HepG2 (cell line): ENCODE measurements around the gene KRT15. TPM values are rescaled to one million over a fixed set of nuclear protein-coding genes. Genes with fewer than 3 reads are reported as not detected.

Source experiments
- ATAC-seq: fragments of 200-7000 bp; cut with Tn5 transposase; 3 replicates; pipeline ENCODE4 v1.9.1; 2020; ENCODE audit warnings: mild to moderate bottlenecking, moderate library complexity
- BruUV-seq: library from RNA; stranded (reverse); fragments of 400-500 nt; replicated peaks from 2 replicates; lab custom pipeline; 2021; lab: Mats Ljungman, UMichigan
- CTCF ChIA-PET: fragments of 300-600 bp; formaldehyde crosslinking; extraction: SDS; loops from one replicate; lab custom pipeline; 2021; ENCODE audit warnings: low total read pairs, inconsistent platforms, low intra/inter-chr PET ratio; lab: Yijun Ruan, JAX
- POLR2A ChIA-PET: fragments of 350-600 bp; sonication (Branson Sonifier 250); formaldehyde crosslinking; loops from one replicate; lab custom pipeline; 2020; ENCODE audit warnings: antibody characterized with exemption, inconsistent platforms; lab: Yijun Ruan, JAX
- DNase-seq: peaks from one replicate; pipeline ENCODE4 v3.0.0-alpha.2; 2015; ENCODE audit warnings: low spot score
- FAIRE-seq: peaks from 3 replicates; lab custom pipeline; 2011; peaks lifted over from hg19 to GRCh38; lab: Jason Lieb, UNC
- H2AFZ ChIP-seq: one replicate; pipeline ENCODE4 v1.6.1; 2011; ENCODE audit warnings: low read length, inconsistent platforms
- H3K27ac ChIP-seq: fragments of 300-600 bp; 3 replicates; pipeline ENCODE4 v1.8.0; 2011; ENCODE audit warnings: mixed run types, mild to moderate bottlenecking, mixed read lengths, low read length, inconsistent platforms; ENCODE audit not compliant: insufficient read depth; ENCODE audit errors: extremely low read length
- H3K27me3 ChIP-seq, 2 experiments: fragments of 200-600 bp in 1 of 2; 2 replicates in 1 of 2; 3 replicates in 1 of 2; pipeline versions ENCODE4 v1.6.0 to v1.8.0; 2011; ENCODE audit warnings: low read length in 2 of 2, mild to moderate bottlenecking in 2 of 2, moderate library complexity in 2 of 2, inconsistent platforms in 1 of 2; ENCODE audit not compliant: insufficient read depth in 2 of 2, control insufficient read depth in 1 of 2
- H3K36me3 ChIP-seq, 2 experiments: fragments of 200-600 bp in 1 of 2; replicated peaks in 1 of 2; 2 replicates in 1 of 2; 3 replicates in 1 of 2; pipeline versions ENCODE4 v1.5.1 to v1.8.0; 2011; ENCODE audit warnings: low read length in 2 of 2, inconsistent platforms in 1 of 2; ENCODE audit not compliant: insufficient read depth in 2 of 2, control insufficient read depth in 1 of 2
- H3K4me1 ChIP-seq: 2 replicates; pipeline ENCODE4 v1.5.1; 2012; ENCODE audit warnings: low read length, inconsistent platforms; ENCODE audit not compliant: insufficient read depth
- H3K4me2 ChIP-seq: 2 replicates; pipeline ENCODE4 v1.6.0; 2011; ENCODE audit warnings: low read depth, low read length, inconsistent platforms
- H3K4me3 ChIP-seq, 3 experiments: fragments of 200-600 bp in 1 of 3; sonication (generic), shearing (Covaris generic) in 1 of 3; replicated peaks in 1 of 3; 2 replicates each; pipeline ENCODE4 v1.5.1; 2011 to 2016; ENCODE audit warnings: low read length in 3 of 3, inconsistent platforms in 2 of 3, low read depth in 2 of 3, mild to moderate bottlenecking in 2 of 3, control low read depth in 1 of 3, mixed read lengths in 1 of 3; ENCODE audit not compliant: insufficient read depth in 1 of 3
- H3K79me2 ChIP-seq: one replicate; pipeline ENCODE4 v1.6.1; 2011; ENCODE audit warnings: low read length, inconsistent platforms; ENCODE audit not compliant: insufficient read depth
- H3K9ac ChIP-seq: 2 replicates; pipeline ENCODE4 v1.6.0; 2011; ENCODE audit warnings: mild to moderate bottlenecking, low read depth, low read length, inconsistent platforms; ENCODE audit not compliant: insufficient read depth
- H3K9me3 ChIP-seq: 2 replicates; pipeline ENCODE4 v1.5.1; 2012; ENCODE audit warnings: mild to moderate bottlenecking, low read length
- H4K20me1 ChIP-seq: 2 replicates; pipeline ENCODE4 v1.6.0; 2011; ENCODE audit warnings: inconsistent platforms, mild to moderate bottlenecking, low read length, moderate library complexity; ENCODE audit not compliant: insufficient read depth
- AFF4 ChIP-seq: sonication (generic); formaldehyde crosslinking; IDR thresholded peaks from 2 replicates; pipeline ENCODE4 v1.4.0; 2020; ENCODE audit warnings: missing genetic modification reagents
- CBX5 ChIP-seq: sonication (generic); formaldehyde crosslinking; IDR thresholded peaks from 2 replicates; pipeline ENCODE4 v1.4.0; 2020; ENCODE audit warnings: missing genetic modification reagents, borderline replicate concordance
- MLX ChIP-seq: IDR thresholded peaks from 2 replicates; pipeline ENCODE4 v1.6.1; 2016
- MTF1 ChIP-seq: sonication (generic); formaldehyde crosslinking; IDR thresholded peaks from 2 replicates; pipeline ENCODE4 v1.5.0; 2020; ENCODE audit warnings: missing genetic modification reagents
- NFYC ChIP-seq: IDR thresholded peaks from 2 replicates; pipeline ENCODE4 v1.6.1; 2016; ENCODE audit warnings: missing genetic modification reagents, missing compliant biosample characterization
- SMAD1 ChIP-seq: sonication (generic); formaldehyde crosslinking; IDR thresholded peaks from 2 replicates; pipeline ENCODE4 v1.4.0; 2020; ENCODE audit warnings: missing genetic modification reagents, low read depth, mild to moderate bottlenecking, borderline replicate concordance
- SRSF4 ChIP-seq: fragments of 200-400 bp; formaldehyde crosslinking; IDR thresholded peaks from one replicate; pipeline ENCODE4 v1.6.1; 2018; ENCODE audit warnings: mild to moderate bottlenecking, low read depth, low read length, moderate library complexity; ENCODE audit not compliant: poor library complexity, severe bottlenecking
- YY1 ChIP-seq: IDR thresholded peaks from 2 replicates; pipeline ENCODE4 v1.6.1; 2011; ENCODE audit warnings: low read length, low read depth, moderate library complexity, mild to moderate bottlenecking; ENCODE audit not compliant: insufficient read depth, insufficient replicate concordance
- ZMAT5 ChIP-seq: sonication (generic); formaldehyde crosslinking; IDR thresholded peaks from 2 replicates; pipeline ENCODE4 v1.5.0; 2020; ENCODE audit warnings: mild to moderate bottlenecking, low read depth, missing genetic modification reagents, borderline replicate concordance
- ZNF180 ChIP-seq: sonication (generic); formaldehyde crosslinking; IDR thresholded peaks from 2 replicates; pipeline ENCODE4 v1.4.0; 2020; ENCODE audit warnings: low read depth, missing genetic modification reagents, borderline replicate concordance
- ZNF589 ChIP-seq: sonication (generic); formaldehyde crosslinking; conservative IDR thresholded peaks from 2 replicates; pipeline ENCODE4 v1.8.0; 2022; ENCODE audit warnings: mild to moderate bottlenecking, moderate library complexity, missing genetic modification reagents
- ZNF766 ChIP-seq: sonication (generic); formaldehyde crosslinking; IDR thresholded peaks from 2 replicates; pipeline ENCODE4 v1.5.0; 2020; ENCODE audit warnings: missing genetic modification reagents, borderline replicate concordance
- ZNF772 ChIP-seq: sonication (generic); formaldehyde crosslinking; IDR thresholded peaks from 2 replicates; pipeline ENCODE4 v1.5.0; 2020; ENCODE audit warnings: mild to moderate bottlenecking, missing genetic modification reagents
- WGBS: methylation state at CpG from one replicate; pipeline ENCODE4 v1.1.6; 2017; ENCODE audit warnings: low lambda C conversion rate; 5-methylcytosine and 5-hydroxymethylcytosine counted together
- in situ Hi-C: cut with HindIII; loops from 2 replicates; pipeline ENCODE4 v1.10.0; 2017; ENCODE audit warnings: low pct_unique_long_range_greater_than_20kb; ENCODE audit not compliant: extremely low pct_ligation_motif_present
- intact Hi-C: fragments of 100-400 bp; cut with micrococcal nuclease; formaldehyde crosslinking; loops from one replicate; pipeline ENCODE4 v1.10.0; 2022; ENCODE audit not compliant: unreplicated experiment
- polyA plus RNA-seq, 8 experiments: library from polyadenylated mRNA; depleted of rRNA in 3 of 8; stranded (reverse) in 7 of 8; unstranded in 1 of 8; fragments of >200 nt; fragmentation: Illumina TruSeq in 4 of 8; extraction: Trizol in 4 of 8; gene quantifications; 2 replicates each; pipeline versions ENCODE4 v1.2.1 to v1.2.3, GENCODE V29; 2011 to 2016; ENCODE audit warnings: low read depth in 4 of 8, missing spikeins in 1 of 8, mixed read lengths in 1 of 8; ENCODE audit not compliant: insufficient read depth in 1 of 8
- total RNA-seq, 5 experiments: library from RNA; depleted of rRNA; stranded (reverse); fragments of >200 nt; fragmentation: Illumina TruSeq; extraction: Trizol; gene quantifications; 2 replicates each; pipeline ENCODE4 v1.2.3, GENCODE V29; 2016; ENCODE audit warnings: low read depth in 1 of 5
- TF ChIP-seq, protein P1 (sequence below): sonication (generic); formaldehyde crosslinking; IDR thresholded peaks from 2 replicates; pipeline ENCODE4 v1.4.0; 2020; ENCODE audit warnings: low read depth, missing genetic modification reagents

Gene KRT15
- total and polyA plus RNA-seq, 2 of the 13 experiments (the other 11 are each of a cell fraction or from before 2014, with no cell fraction given), result 0.46 to 0.63 TPM

- Histone ChIP-seq H3K36me3 (no peaks in the 10 kb centered on the region), H3K4me2 (no peak overlapping the region), H3K9ac (no peak overlapping the region), H3K79me2 (no peaks in the 10 kb centered on the region), H3K27ac (no peak overlapping the region), H3K4me1 (peaks cover 22% of the 10 kb centered on the region), H3K4me3 (no peak overlapping the region), H2AFZ (no peak overlapping the region), H3K9me3 (no peaks in the 10 kb centered on the region), H4K20me1 (no peaks in the 10 kb centered on the region), H3K27me3 (peaks cover 1 to 10% of the 10 kb centered on the region in 2 experiments; a peak in 4 of 5 replicates)
- WGBS, result 54% methylated on average over 12 of the region's 14 CpGs
- CTCF ChIA-PET, result no interaction called here
- DNase-seq, result no peak
- in situ Hi-C loops, result no loop called here
- ATAC-seq, result no peak
- no peak for FAIRE-seq
- intact Hi-C loops, result no loop called here
- BruUV-seq, result no TSS peak
- POLR2A ChIA-PET, result no interaction called here
- TF ChIP-seq ZNF589 (CRISPR knock-in tag) (no peak), ZNF180 (no peak), ZNF766 (CRISPR knock-in tag) (no peak), CBX5 (no peak), ZMAT5 (CRISPR knock-in tag) (no peak), SMAD1 (CRISPR knock-in tag) (no peak), YY1 (no peak), MLX (CRISPR knock-in tag) (no peak), AFF4 (CRISPR knock-in tag) (no peak), NFYC (CRISPR knock-in tag) (no peak), MTF1 (CRISPR knock-in tag) (no peak), ZNF772 (CRISPR knock-in tag) (no peak), SRSF4 (no peak)
- TF ChIP-seq, protein P1, sequence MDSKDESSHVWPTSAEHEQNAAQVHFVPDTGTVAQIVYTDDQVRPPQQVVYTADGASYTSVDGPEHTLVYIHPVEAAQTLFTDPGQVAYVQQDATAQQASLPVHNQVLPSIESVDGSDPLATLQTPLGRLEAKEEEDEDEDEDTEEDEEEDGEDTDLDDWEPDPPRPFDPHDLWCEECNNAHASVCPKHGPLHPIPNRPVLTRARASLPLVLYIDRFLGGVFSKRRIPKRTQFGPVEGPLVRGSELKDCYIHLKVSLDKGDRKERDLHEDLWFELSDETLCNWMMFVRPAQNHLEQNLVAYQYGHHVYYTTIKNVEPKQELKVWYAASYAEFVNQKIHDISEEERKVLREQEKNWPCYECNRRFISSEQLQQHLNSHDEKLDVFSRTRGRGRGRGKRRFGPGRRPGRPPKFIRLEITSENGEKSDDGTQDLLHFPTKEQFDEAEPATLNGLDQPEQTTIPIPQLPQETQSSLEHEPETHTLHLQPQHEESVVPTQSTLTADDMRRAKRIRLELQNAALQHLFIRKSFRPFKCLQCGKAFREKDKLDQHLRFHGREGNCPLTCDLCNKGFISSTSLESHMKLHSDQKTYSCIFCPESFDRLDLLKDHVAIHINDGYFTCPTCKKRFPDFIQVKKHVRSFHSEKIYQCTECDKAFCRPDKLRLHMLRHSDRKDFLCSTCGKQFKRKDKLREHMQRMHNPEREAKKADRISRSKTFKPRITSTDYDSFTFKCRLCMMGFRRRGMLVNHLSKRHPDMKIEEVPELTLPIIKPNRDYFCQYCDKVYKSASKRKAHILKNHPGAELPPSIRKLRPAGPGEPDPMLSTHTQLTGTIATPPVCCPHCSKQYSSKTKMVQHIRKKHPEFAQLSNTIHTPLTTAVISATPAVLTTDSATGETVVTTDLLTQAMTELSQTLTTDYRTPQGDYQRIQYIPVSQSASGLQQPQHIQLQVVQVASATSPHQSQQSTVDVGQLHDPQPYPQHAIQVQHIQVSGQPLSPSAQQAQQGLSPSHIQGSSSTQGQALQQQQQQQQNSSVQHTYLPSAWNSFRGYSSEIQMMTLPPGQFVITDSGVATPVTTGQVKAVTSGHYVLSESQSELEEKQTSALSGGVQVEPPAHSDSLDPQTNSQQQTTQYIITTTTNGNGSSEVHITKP (CRISPR knock-in tag), result no peak
Measured at GRCh38 chr17:41516147-41516829, 2.4 kb downstream of the KRT15 start.
